CD14-positive monocyte (primary cell): ENCODE measurements around the gene DOCK10. TPM values are rescaled to one million over a fixed set of nuclear protein-coding genes. Genes with fewer than 3 reads are reported as not detected.

Source experiments
- DNase-seq, 3 donors: peaks; one replicate each; pipeline ENCODE4 v3.0.0-alpha.2; 2011 to 2022
- H2AFZ ChIP-seq: 2 replicates; pipeline ENCODE4 v1.6.0; 2012; ENCODE audit warnings: mild to moderate bottlenecking, low read depth, low read length, inconsistent platforms; ENCODE audit not compliant: insufficient read depth, poor library complexity, severe bottlenecking
- H3K27ac ChIP-seq, 2 donors: 1 replicate in 1 of 2; 2 replicates in 1 of 2; pipeline ENCODE4 v1.5.1; 2012 to 2013; ENCODE audit warnings: low read length in 2 of 2, control low read depth in 1 of 2, inconsistent platforms in 1 of 2, low read depth in 1 of 2, mild to moderate bottlenecking in 1 of 2
- H3K27me3 ChIP-seq, 2 donors: one replicate each; pipeline versions ENCODE4 v1.6.0 to v1.6.1; 2011 to 2013; ENCODE audit warnings: low read length in 2 of 2; ENCODE audit not compliant: control insufficient read depth in 2 of 2, insufficient read depth in 2 of 2
- H3K36me3 ChIP-seq, 2 donors: replicated peaks in 1 of 2; 1 replicate in 1 of 2; 2 replicates in 1 of 2; pipeline versions ENCODE4 v1.5.1 to v1.6.1; 2012 to 2013; ENCODE audit warnings: low read length in 2 of 2, control low read depth in 1 of 2, inconsistent platforms in 1 of 2, mild to moderate bottlenecking in 1 of 2; ENCODE audit not compliant: insufficient read depth in 2 of 2, control insufficient read depth in 1 of 2
- H3K4me1 ChIP-seq, 2 donors: 1 replicate in 1 of 2; 2 replicates in 1 of 2; pipeline versions ENCODE4 v1.5.1 to v1.6.1; 2012 to 2013; ENCODE audit warnings: low read length in 2 of 2, control low read depth in 1 of 2, inconsistent platforms in 1 of 2, mild to moderate bottlenecking in 1 of 2, moderate library complexity in 1 of 2; ENCODE audit not compliant: insufficient read depth in 2 of 2, control insufficient read depth in 1 of 2
- H3K4me2 ChIP-seq: replicated peaks from 2 replicates; pipeline ENCODE3; 2012; ENCODE audit warnings: low read length, moderate library complexity, mild to moderate bottlenecking; ENCODE audit not compliant: poor library complexity, severe bottlenecking; ENCODE audit errors: extremely low read depth
- H3K4me3 ChIP-seq, 3 experiments: fragments of 200-600 bp in 1 of 3; sonication (generic) in 1 of 3; replicated peaks in 1 of 3; 1 replicate in 2 of 3; 2 replicates in 1 of 3; pipeline ENCODE4 v1.5.1; 2011 to 2013; ENCODE audit warnings: low read length in 3 of 3, mild to moderate bottlenecking in 3 of 3, control low read depth in 2 of 3, low read depth in 2 of 3, inconsistent platforms in 1 of 3, moderate library complexity in 1 of 3
- H3K79me2 ChIP-seq: 2 replicates; pipeline ENCODE4 v1.6.0; 2012; ENCODE audit warnings: mild to moderate bottlenecking, control low read depth, inconsistent platforms, low read length, moderate library complexity; ENCODE audit not compliant: insufficient read depth
- H3K9ac ChIP-seq: 2 replicates; pipeline ENCODE4 v1.6.0; 2017; ENCODE audit warnings: low read length, mild to moderate bottlenecking; ENCODE audit not compliant: insufficient read depth, poor library complexity, severe bottlenecking
- H3K9me3 ChIP-seq, 2 donors: replicated peaks in 1 of 2; 1 replicate in 1 of 2; 2 replicates in 1 of 2; pipeline versions ENCODE4 v1.5.1 to v1.6.1; 2012 to 2013; ENCODE audit warnings: low read length in 2 of 2, control low read depth in 1 of 2; ENCODE audit not compliant: control insufficient read depth in 1 of 2, insufficient read depth in 1 of 2
- H4K20me1 ChIP-seq: 2 replicates; pipeline ENCODE4 v1.6.0; 2012; ENCODE audit warnings: mild to moderate bottlenecking, low read length, control low read depth, moderate library complexity; ENCODE audit not compliant: insufficient read depth
- H3K27ac Mint-ChIP-seq, 7 donors: one replicate each; pipeline ENCODE4 v1.8.0; 2020; ENCODE audit warnings: mild to moderate bottlenecking in 7 of 7, mixed read lengths in 7 of 7, moderate library complexity in 6 of 7, inconsistent platforms in 2 of 7
- H3K27me3 Mint-ChIP-seq, 3 donors: one replicate each; pipeline ENCODE4 v1.8.0; 2021 to 2022; ENCODE audit warnings: low read depth in 3 of 3, mild to moderate bottlenecking in 3 of 3, mixed read lengths in 3 of 3, moderate library complexity in 3 of 3, inconsistent platforms in 1 of 3
- H3K36me3 Mint-ChIP-seq, 2 donors: one replicate each; pipeline ENCODE4 v1.8.0; 2020; ENCODE audit warnings: mixed read lengths in 2 of 2, inconsistent platforms in 1 of 2, mild to moderate bottlenecking in 1 of 2
- H3K4me1 Mint-ChIP-seq: one replicate; pipeline ENCODE4 v1.8.0; 2020; ENCODE audit warnings: mild to moderate bottlenecking, mixed read lengths
- H3K4me3 Mint-ChIP-seq, 2 donors: one replicate each; pipeline ENCODE4 v1.8.0; 2020; ENCODE audit warnings: mild to moderate bottlenecking in 2 of 2, mixed read lengths in 2 of 2, moderate library complexity in 1 of 2
- H3K9me3 Mint-ChIP-seq, 7 donors: one replicate each; pipeline ENCODE4 v1.8.0; 2020 to 2022; ENCODE audit warnings: mixed read lengths in 7 of 7, mild to moderate bottlenecking in 6 of 7, moderate library complexity in 6 of 7, inconsistent platforms in 2 of 7
- WGBS: methylation state at CpG from one replicate; pipeline ENCODE4 v1.1.5; 2013; ENCODE audit warnings: missing lambda C conversion rate; ENCODE audit not compliant: insufficient coverage; 5-methylcytosine and 5-hydroxymethylcytosine counted together
- intact Hi-C, 2 donors: fragments of 100-400 bp; cut with micrococcal nuclease; formaldehyde crosslinking; loops; one replicate each; pipeline versions ENCODE4 v1.15.0 to v1.15.1; 2023
- polyA plus RNA-seq, 3 donors: library from polyadenylated mRNA; depleted of rRNA in 1 of 3; unstranded in 2 of 3; stranded (reverse) in 1 of 3; fragments of 300-500 nt in 2 of 3; fragments of >200 nt in 1 of 3; fragmentation: Illumina TruSeq in 2 of 3; gene quantifications; 1 replicate in 2 of 3; 2 replicates in 1 of 3; pipeline ENCODE4 v1.2.3, GENCODE V29; 2012 to 2021
- TF ChIP-seq, protein P1 (sequence below): fragments of 200-600 bp; IDR thresholded peaks from one replicate; pipeline ENCODE4 v1.8.0; 2022; ENCODE audit warnings: antibody characterized with exemption, mild to moderate bottlenecking

DOCK10 gene
- polyA plus RNA-seq, 3 donors, result 9.5 to 30.9 (median 16.5) TPM

DNA sequence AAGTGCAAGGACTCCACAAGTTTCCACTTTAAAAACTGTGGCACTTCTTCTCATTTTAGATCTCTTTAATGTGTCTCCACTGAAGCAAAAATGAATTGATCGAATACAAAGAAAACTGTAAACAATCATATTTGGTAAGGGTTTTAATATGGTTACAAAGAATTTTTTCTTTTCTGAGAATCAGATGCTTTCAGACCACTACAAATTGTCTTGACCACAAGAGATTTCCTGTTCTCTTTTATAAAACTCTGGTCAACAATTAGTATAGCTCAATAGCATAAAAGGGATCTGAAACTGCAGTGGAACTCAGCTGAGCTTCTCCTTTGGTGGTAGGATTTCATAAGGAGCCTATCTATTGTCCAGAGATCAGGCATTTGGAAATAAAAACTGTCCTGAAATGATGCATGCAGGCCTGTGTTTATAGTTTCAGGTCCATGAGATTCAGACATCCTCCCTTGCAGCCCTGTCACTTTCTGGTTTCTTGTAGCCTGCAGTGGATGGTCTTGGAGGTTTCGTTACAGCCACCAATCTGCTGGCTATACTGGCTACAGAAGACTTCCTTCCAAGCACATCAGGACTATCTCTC lies 120.0 kb downstream of the DOCK10 start:
- Mint-ChIP-seq H3K27ac (peak overlapping the region; percentile 83 to 94 (median 94)), H3K4me1 (peaks cover 52% of the 10 kb centered on the region), H3K27me3 (peaks cover 0 to 3% (median 0%) of the 10 kb centered on the region in 3 donors), H3K36me3 (peaks cover 15 to 26% of the 10 kb centered on the region in 2 donors), H3K4me3 (peak overlapping the region in 1 of 2 donors; percentile 13), H3K9me3 (peaks cover 0 to 3% (median 0%) of the 10 kb centered on the region in 7 donors)
- intact Hi-C loops, result loop anchor here in 1 of 2 donors (5.0 kb wide), 1 partner anchor 35 kb away; no protein-coding TSS in a partner anchor
- Histone ChIP-seq H3K27me3 (no peaks in the 10 kb centered on the region), H4K20me1 (no peaks in the 10 kb centered on the region), H3K27ac (peak overlapping the region; percentile 61 to 78), H3K9ac (no peak overlapping the region), H3K9me3 (no peaks in the 10 kb centered on the region), H3K4me2 (peak overlapping the region; percentile 26), H3K79me2 (peaks cover 57% of the 10 kb centered on the region), H2AFZ (no peak overlapping the region), H3K4me1 (peaks cover 64 to 72% of the 10 kb centered on the region in 2 donors), H3K4me3 (peak overlapping the region in 1 of 3 experiments; percentile 29), H3K36me3 (peaks cover 0 to 19% of the 10 kb centered on the region in 2 donors)
- peak; percentile 79 to 94 (median 81) for DNase-seq
- WGBS, result no CpG with 5 or more reads among the region's 2 CpGs
- TF ChIP-seq, protein P1, sequence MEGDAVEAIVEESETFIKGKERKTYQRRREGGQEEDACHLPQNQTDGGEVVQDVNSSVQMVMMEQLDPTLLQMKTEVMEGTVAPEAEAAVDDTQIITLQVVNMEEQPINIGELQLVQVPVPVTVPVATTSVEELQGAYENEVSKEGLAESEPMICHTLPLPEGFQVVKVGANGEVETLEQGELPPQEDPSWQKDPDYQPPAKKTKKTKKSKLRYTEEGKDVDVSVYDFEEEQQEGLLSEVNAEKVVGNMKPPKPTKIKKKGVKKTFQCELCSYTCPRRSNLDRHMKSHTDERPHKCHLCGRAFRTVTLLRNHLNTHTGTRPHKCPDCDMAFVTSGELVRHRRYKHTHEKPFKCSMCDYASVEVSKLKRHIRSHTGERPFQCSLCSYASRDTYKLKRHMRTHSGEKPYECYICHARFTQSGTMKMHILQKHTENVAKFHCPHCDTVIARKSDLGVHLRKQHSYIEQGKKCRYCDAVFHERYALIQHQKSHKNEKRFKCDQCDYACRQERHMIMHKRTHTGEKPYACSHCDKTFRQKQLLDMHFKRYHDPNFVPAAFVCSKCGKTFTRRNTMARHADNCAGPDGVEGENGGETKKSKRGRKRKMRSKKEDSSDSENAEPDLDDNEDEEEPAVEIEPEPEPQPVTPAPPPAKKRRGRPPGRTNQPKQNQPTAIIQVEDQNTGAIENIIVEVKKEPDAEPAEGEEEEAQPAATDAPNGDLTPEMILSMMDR, result no peak

DNA sequence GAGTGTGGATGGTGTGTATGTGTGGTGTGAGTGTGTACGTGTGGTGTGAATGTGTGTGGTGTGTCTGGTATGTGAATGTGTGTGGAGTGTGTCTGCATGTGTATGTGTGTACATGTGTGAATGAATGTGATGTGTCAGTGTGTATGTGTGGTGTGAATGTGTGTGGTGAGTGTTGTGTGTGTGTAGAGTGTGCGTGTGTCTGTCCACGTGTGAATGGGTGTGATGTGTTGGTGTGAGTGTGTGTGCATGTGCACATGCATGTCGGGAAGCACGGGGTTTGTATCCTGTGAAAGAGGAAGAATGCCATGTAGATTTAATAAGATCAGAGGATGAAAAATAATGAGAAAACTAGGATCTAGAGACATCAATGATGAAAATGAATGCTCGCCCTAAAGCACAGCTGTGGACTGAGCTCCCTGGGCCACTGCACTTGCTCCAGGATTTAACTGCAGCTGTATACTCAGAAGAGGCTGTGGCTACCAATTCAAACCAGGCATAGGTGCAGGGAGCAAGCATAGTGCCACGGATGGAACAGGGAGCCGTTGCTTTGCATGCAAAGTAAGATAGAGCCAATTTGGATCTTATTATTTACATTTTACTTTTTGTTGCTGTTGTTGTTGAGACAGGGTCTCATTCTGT lies 122.7 kb downstream of the DOCK10 start:
- Histone ChIP-seq H3K4me2 (no peak overlapping the region), H3K9me3 (no peaks in the 10 kb centered on the region), H2AFZ (no peak overlapping the region), H3K27me3 (no peaks in the 10 kb centered on the region), H3K36me3 (peaks cover 7 to 37% of the 10 kb centered on the region in 2 donors), H4K20me1 (no peaks in the 10 kb centered on the region), H3K9ac (no peak overlapping the region), H3K27ac (peak overlapping the region in 1 of 2 donors; percentile 2), H3K4me3 (no peak overlapping the region), H3K79me2 (peaks cover 57% of the 10 kb centered on the region), H3K4me1 (peaks cover 37 to 45% of the 10 kb centered on the region in 2 donors)
- H3K36me3 Mint-ChIP-seq, result peaks cover 14 to 22% of the 10 kb centered on the region in 2 donors
- intact Hi-C loops, result loop anchor here in 1 of 2 donors (5.0 kb wide), 1 partner anchor 32 kb away; no protein-coding TSS in a partner anchor
- H3K4me3 Mint-ChIP-seq, result no peak overlapping the region
- WGBS, result 67% methylated on average over 8 of the region's 8 CpGs
- TF ChIP-seq, protein P1, result no peak
- no peak for DNase-seq
- peaks cover 26% of the 10 kb centered on the region for H3K4me1 Mint-ChIP-seq
- H3K27ac Mint-ChIP-seq, result no peak overlapping the region
- H3K9me3 Mint-ChIP-seq, result no peaks in the 10 kb centered on the region
- no peaks in the 10 kb centered on the region for H3K27me3 Mint-ChIP-seq
